ENCODE results near the gene IGF2R. TPM values are rescaled to one million over a fixed set of nuclear protein-coding genes. Genes with fewer than 3 reads are reported as not detected.

IGF2R gene
- polyA plus RNA-seq, 3 donors from 2014 or later, result 17.2 to 54.9 (median 21.4) TPM

DNA sequence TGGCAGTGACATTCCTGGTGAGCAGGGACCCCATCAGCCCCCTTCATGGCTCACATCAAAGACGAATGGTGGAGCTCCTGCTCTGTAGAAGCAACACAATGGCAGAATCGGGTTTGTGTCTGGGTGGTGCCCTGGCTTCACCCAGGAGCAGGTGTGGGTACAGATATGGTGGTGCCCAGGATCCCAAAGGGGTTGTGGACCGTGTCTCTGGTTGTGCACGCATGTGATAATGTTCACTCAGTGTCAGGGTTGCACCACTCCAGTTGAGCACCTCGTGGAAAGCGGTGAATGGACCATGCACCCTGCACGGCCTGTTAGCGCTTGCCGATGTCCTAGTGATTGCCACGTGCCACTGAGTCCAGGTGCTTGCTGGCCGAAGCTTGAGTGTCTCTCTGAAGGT lies 63.0 kb downstream of the IGF2R start:
- DNase-seq, result no peak
- no peak overlapping the region for H3K4me3 Mint-ChIP-seq
- peaks cover 0 to 6% (median 2%) of the 10 kb centered on the region in 3 donors for H3K27me3 Mint-ChIP-seq (ENCODE audit: low read depth in 3 of 3)
- H3K9me3 Mint-ChIP-seq, result no peaks in the 10 kb centered on the region
- peaks cover 25 to 74% (median 41%) of the 10 kb centered on the region in 3 donors for H3K36me3 Mint-ChIP-seq
- H3K4me1 Mint-ChIP-seq, result peaks cover 21 to 78% of the 10 kb centered on the region in 2 donors
- H3K27ac Mint-ChIP-seq, result peak overlapping the region in 5 of 6 donors; percentile 5 to 79 (median 58)

- Mint-ChIP-seq H3K27ac (peak overlapping the region in 2 of 6 donors; percentile 16 to 26), H3K36me3 (peaks cover 25 to 77% (median 41%) of the 10 kb centered on the region in 3 donors)
These were observed 63.7 kb downstream of the IGF2R start for GRCh38 chr6:160032538-160032937.

GRCh38 chr6:160034036-160034930 lies 65.4 kb downstream of the IGF2R start:
- H3K27me3 Mint-ChIP-seq (ENCODE audit: low read depth in 3 of 3), result peaks cover 0 to 6% (median 4%) of the 10 kb centered on the region in 3 donors
- peaks cover 14 to 77% of the 10 kb centered on the region in 2 donors for H3K4me1 Mint-ChIP-seq
- no peak for DNase-seq
- H3K27ac Mint-ChIP-seq, result no peak overlapping the region
- peaks cover 20 to 71% (median 38%) of the 10 kb centered on the region in 3 donors for H3K36me3 Mint-ChIP-seq
- no peak overlapping the region for H3K4me3 Mint-ChIP-seq
- no peaks in the 10 kb centered on the region for H3K9me3 Mint-ChIP-seq

More at GRCh38 chr6:160032538-160032937, 63.7 kb downstream of the IGF2R start:
- H3K27me3 Mint-ChIP-seq (ENCODE audit: low read depth in 3 of 3), result peaks cover 0 to 6% (median 2%) of the 10 kb centered on the region in 3 donors
- H3K9me3 Mint-ChIP-seq, result no peaks in the 10 kb centered on the region
- H3K4me1 Mint-ChIP-seq, result peaks cover 21 to 79% of the 10 kb centered on the region in 2 donors
- no peak overlapping the region for H3K4me3 Mint-ChIP-seq
- no peak for DNase-seq

- no peak for DNase-seq
- Mint-ChIP-seq H3K36me3 (peaks cover 20 to 70% (median 33%) of the 10 kb centered on the region in 3 donors), H3K27ac (peak overlapping the region in 3 of 6 donors; percentile 25 to 70 (median 38)), H3K9me3 (no peaks in the 10 kb centered on the region), H3K27me3 (ENCODE audit: low read depth in 3 of 3) (peaks cover 0 to 8% (median 4%) of the 10 kb centered on the region in 3 donors), H3K4me1 (peaks cover 17 to 78% of the 10 kb centered on the region in 2 donors), H3K4me3 (no peak overlapping the region)
These were observed 66.4 kb downstream of the IGF2R start for GRCh38 chr6:160035241-160035640.

DNA sequence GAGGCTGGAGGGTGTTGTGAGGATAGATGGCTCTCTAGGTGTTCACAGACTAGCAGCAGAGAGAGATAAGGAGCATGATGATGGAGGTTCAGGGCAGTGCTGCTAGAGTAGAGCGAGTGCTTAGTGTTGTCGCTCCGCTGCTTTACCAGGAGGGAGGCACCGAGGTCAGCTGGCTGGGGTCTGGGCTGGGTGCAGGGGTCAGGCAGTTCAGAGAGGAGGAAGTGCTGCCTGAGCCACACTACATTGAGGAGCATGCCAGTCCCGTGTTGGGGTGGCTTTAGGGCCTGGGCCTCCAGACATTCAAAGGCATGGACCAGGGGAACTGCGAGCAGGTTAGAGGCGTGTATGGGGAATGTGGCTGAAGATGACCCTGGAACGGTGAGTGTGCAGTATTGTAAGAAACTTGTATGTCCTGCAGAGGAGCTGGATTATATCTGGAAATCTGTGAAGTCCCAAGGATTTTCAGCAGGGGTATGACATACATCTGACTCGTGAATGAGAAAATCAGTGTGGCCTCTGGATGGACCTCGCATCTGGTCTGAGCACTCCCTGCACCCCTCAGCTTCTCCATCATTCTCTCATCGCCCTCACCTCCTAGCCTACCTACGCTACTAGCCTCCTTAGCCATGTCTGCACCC lies 66.9 kb downstream of the IGF2R start:
- Mint-ChIP-seq H3K27ac (peak overlapping the region; percentile 8 to 74 (median 66)), H3K36me3 (peaks cover 20 to 72% (median 33%) of the 10 kb centered on the region in 3 donors), H3K4me3 (no peak overlapping the region)

DNA sequence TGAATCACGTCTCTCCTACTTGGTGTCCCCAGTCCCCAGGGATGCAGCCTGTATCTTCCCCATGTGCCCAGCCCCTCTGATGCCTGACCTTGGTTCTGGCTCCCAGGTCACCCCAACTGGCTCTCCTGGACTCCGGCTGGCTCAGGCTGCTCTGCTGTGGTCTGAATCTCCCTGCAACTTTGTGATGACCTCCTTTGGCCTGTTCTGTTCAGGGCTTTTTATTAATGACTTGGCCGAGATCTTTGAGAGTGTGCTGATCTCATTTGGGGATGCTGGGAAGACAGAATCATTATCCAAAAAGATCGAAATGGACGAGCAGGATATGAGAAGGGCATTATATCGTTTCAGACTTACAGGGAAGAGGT lies 67.4 kb downstream of the IGF2R start:
- Mint-ChIP-seq H3K27me3 (ENCODE audit: low read depth in 3 of 3) (peaks cover 0 to 8% (median 4%) of the 10 kb centered on the region in 3 donors), H3K27ac (peak overlapping the region in 5 of 6 donors; percentile 8 to 74 (median 65)), H3K9me3 (no peaks in the 10 kb centered on the region), H3K4me3 (no peak overlapping the region), H3K36me3 (peaks cover 20 to 76% (median 33%) of the 10 kb centered on the region in 3 donors), H3K4me1 (peaks cover 21 to 83% of the 10 kb centered on the region in 2 donors)
- DNase-seq, result no peak

More for the DNA sequence above, 66.9 kb downstream of the IGF2R start:
- peaks cover 0 to 8% (median 4%) of the 10 kb centered on the region in 3 donors for H3K27me3 Mint-ChIP-seq (ENCODE audit: low read depth in 3 of 3)
- H3K9me3 Mint-ChIP-seq, result no peaks in the 10 kb centered on the region
- H3K4me1 Mint-ChIP-seq, result peaks cover 17 to 79% of the 10 kb centered on the region in 2 donors
- DNase-seq, result no peak

DNA sequence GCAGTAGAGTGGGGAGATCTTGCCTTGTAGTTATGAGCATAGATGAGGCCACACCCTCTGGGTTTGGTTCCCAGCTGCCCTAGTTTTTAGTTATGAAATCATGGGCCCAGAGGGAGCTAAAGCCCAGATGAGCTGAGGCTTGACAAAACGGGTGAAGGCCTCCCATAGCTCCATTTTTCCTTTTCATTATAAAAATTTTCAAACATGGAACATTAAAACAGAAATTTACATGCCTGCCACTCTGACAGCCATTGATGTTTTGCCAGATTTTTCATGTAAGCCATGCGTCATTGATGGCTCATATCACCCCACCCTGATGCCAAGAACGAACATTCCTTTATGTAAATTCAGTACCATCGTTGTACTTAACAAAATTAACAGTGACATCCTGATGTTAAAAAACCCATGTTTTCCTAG lies 67.9 kb downstream of the IGF2R start:
- Mint-ChIP-seq H3K27me3 (ENCODE audit: low read depth in 3 of 3) (peaks cover 0 to 8% (median 4%) of the 10 kb centered on the region in 3 donors), H3K36me3 (peaks cover 20 to 75% (median 28%) of the 10 kb centered on the region in 3 donors), H3K4me3 (no peak overlapping the region), H3K27ac (peak overlapping the region in 5 of 6 donors; percentile 28 to 80 (median 53)), H3K4me1 (peaks cover 26 to 83% of the 10 kb centered on the region in 2 donors), H3K9me3 (no peaks in the 10 kb centered on the region)
- no peak for DNase-seq

GRCh38 chr6:160038479-160038878 lies 69.6 kb downstream of the IGF2R start:
- Mint-ChIP-seq H3K27me3 (ENCODE audit: low read depth in 3 of 3) (peaks cover 0 to 6% (median 2%) of the 10 kb centered on the region in 3 donors), H3K9me3 (no peaks in the 10 kb centered on the region), H3K4me3 (no peak overlapping the region), H3K36me3 (peaks cover 15 to 72% (median 30%) of the 10 kb centered on the region in 3 donors), H3K4me1 (peaks cover 36 to 83% of the 10 kb centered on the region in 2 donors), H3K27ac (peak overlapping the region in 5 of 6 donors; percentile 2 to 82 (median 57))
- DNase-seq, result no peak

GRCh38 chr6:160039441-160039840 lies 70.6 kb downstream of the IGF2R start:
- H3K27ac Mint-ChIP-seq, result peak overlapping the region; percentile 5 to 89 (median 46)
- H3K27me3 Mint-ChIP-seq (ENCODE audit: low read depth in 3 of 3), result peaks cover 0 to 6% (median 2%) of the 10 kb centered on the region in 3 donors
- no peaks in the 10 kb centered on the region for H3K9me3 Mint-ChIP-seq

DNA sequence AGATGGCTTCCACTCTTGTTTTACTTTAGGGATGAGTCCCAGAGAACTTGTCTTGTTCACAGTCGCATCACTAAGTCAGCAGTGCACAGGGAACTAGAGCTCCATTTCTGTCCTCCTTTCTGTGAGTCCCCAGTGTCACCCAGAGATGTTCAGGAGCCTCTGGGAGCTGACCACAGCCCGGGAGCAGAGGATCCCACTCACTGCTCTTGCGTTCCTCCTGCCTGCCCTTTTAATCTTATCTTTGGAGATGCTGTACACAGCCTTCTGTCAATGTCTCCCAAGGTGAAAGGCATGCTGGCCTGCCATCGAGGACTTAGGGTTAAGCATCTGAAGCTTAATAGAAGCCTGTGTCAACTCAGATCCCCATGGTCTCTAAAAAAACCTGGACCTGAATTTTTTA lies 71.2 kb downstream of the IGF2R start:
- Mint-ChIP-seq H3K4me1 (peaks cover 36 to 84% of the 10 kb centered on the region in 2 donors), H3K27ac (peak overlapping the region in 4 of 6 donors; percentile 5 to 89 (median 56)), H3K36me3 (peaks cover 19 to 73% (median 28%) of the 10 kb centered on the region in 3 donors)

More at GRCh38 chr6:160039441-160039840, 70.6 kb downstream of the IGF2R start:
- peaks cover 18 to 72% (median 27%) of the 10 kb centered on the region in 3 donors for H3K36me3 Mint-ChIP-seq
- DNase-seq, result no peak
- H3K4me3 Mint-ChIP-seq, result no peak overlapping the region
- peaks cover 36 to 78% of the 10 kb centered on the region in 2 donors for H3K4me1 Mint-ChIP-seq

GRCh38 chr6:160040527-160041264 lies 71.8 kb downstream of the IGF2R start:
- peaks cover 36 to 86% of the 10 kb centered on the region in 2 donors for H3K4me1 Mint-ChIP-seq
- H3K4me3 Mint-ChIP-seq, result no peak overlapping the region
- H3K27me3 Mint-ChIP-seq (ENCODE audit: low read depth in 3 of 3), result peaks cover 0 to 5% (median 2%) of the 10 kb centered on the region in 3 donors
- peak overlapping the region in 3 of 6 donors; percentile 32 to 75 (median 40) for H3K27ac Mint-ChIP-seq
- peaks cover 16 to 74% (median 32%) of the 10 kb centered on the region in 3 donors for H3K36me3 Mint-ChIP-seq
- no peaks in the 10 kb centered on the region for H3K9me3 Mint-ChIP-seq
- no peak for DNase-seq

More for the DNA sequence above, 71.2 kb downstream of the IGF2R start:
- Mint-ChIP-seq H3K9me3 (no peaks in the 10 kb centered on the region), H3K27me3 (ENCODE audit: low read depth in 3 of 3) (peaks cover 0 to 6% (median 2%) of the 10 kb centered on the region in 3 donors), H3K4me3 (no peak overlapping the region)
- no peak for DNase-seq

GRCh38 chr6:160041608-160042007 lies 72.7 kb downstream of the IGF2R start:
- Mint-ChIP-seq H3K4me1 (peaks cover 31 to 79% of the 10 kb centered on the region in 2 donors), H3K27me3 (ENCODE audit: low read depth in 3 of 3) (peaks cover 0 to 2% (median 2%) of the 10 kb centered on the region in 3 donors), H3K4me3 (no peak overlapping the region), H3K27ac (peak overlapping the region; percentile 17 to 79 (median 58)), H3K36me3 (peaks cover 7 to 74% (median 30%) of the 10 kb centered on the region in 3 donors), H3K9me3 (no peaks in the 10 kb centered on the region)
- peak in 1 of 3 donors; percentile 14 for DNase-seq

Measured in immature natural killer cell (primary cell).